Mesothelial cell of epicardium (in vitro differentiated cells): ENCODE data around the gene THUMPD2. TPM values are rescaled to one million over a fixed set of nuclear protein-coding genes. Genes with fewer than 3 reads are reported as not detected.

Experiments used
- DNase-seq, 2 experiments: peaks; one replicate each; pipeline ENCODE4 v3.0.0; 2021; ENCODE audit warnings: low spot score in 2 of 2; ENCODE audit not compliant: unreplicated experiment in 2 of 2
- H3K27ac Mint-ChIP-seq: 2 replicates; pipeline ENCODE4 v1.8.0; 2021; ENCODE audit warnings: mixed read lengths
- H3K27me3 Mint-ChIP-seq: 2 replicates; pipeline ENCODE4 v1.8.0; 2021; ENCODE audit warnings: low read depth, mixed read lengths
- H3K36me3 Mint-ChIP-seq: 2 replicates; pipeline ENCODE4 v1.8.0; 2021; ENCODE audit warnings: mixed read lengths
- H3K4me1 Mint-ChIP-seq: 2 replicates; pipeline ENCODE4 v1.8.0; 2021; ENCODE audit warnings: mixed read lengths
- H3K4me3 Mint-ChIP-seq: 2 replicates; pipeline ENCODE4 v1.8.0; 2021; ENCODE audit warnings: mild to moderate bottlenecking, moderate library complexity, mixed read lengths
- H3K9me3 Mint-ChIP-seq: 2 replicates; pipeline ENCODE4 v1.8.0; 2021; ENCODE audit warnings: mixed read lengths
- CTCF ChIP-seq: fragments of 200-600 bp; sonication (generic); IDR thresholded peaks from one replicate; pipeline ENCODE4 v1.5.0; 2021; ENCODE audit warnings: antibody characterized with exemption; ENCODE audit not compliant: unreplicated experiment
- total RNA-seq: library from RNA; stranded (reverse); gene quantifications from 3 replicates; pipeline ENCODE4 v1.2.1, GENCODE V29; 2021

Gene THUMPD2
- total RNA-seq, 1 donor from 2014 or later = 17.3 TPM

DNA sequence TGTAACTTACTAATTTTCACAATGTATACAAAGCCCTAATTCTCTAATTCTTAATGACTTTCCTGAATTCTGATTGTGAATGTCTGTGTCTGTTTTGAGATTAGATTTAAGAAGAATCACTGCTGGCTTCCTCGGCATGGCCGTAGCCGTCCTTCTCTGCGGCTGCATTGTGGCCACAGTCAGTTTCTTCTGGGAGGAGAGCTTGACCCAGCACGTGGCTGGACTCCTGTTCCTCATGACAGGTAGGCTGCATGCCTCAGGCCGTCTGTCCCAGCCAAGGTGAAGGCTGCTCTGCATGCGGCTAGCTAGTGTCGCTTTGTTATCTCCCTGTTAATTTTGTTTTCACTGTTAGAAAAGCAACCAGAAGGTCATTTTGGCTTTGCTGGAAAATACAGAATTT is 72.1 kb downstream of the THUMPD2 start:
- no peaks in the 10 kb centered on the region for H3K4me1 Mint-ChIP-seq
- no peaks in the 10 kb centered on the region for H3K27me3 Mint-ChIP-seq
- peaks cover 16% of the 10 kb centered on the region for H3K9me3 Mint-ChIP-seq
- no peak for DNase-seq
- H3K27ac Mint-ChIP-seq = no peak overlapping the region
- no peak for TF ChIP-seq CTCF
- H3K4me3 Mint-ChIP-seq = no peak overlapping the region
- H3K36me3 Mint-ChIP-seq = peaks cover 14% of the 10 kb centered on the region

GRCh38 chr2:39706312-39706711 is 72.7 kb downstream of the THUMPD2 start:
- Mint-ChIP-seq H3K9me3 (peaks cover 22% of the 10 kb centered on the region), H3K4me1 (no peaks in the 10 kb centered on the region), H3K27ac (no peak overlapping the region)

DNA sequence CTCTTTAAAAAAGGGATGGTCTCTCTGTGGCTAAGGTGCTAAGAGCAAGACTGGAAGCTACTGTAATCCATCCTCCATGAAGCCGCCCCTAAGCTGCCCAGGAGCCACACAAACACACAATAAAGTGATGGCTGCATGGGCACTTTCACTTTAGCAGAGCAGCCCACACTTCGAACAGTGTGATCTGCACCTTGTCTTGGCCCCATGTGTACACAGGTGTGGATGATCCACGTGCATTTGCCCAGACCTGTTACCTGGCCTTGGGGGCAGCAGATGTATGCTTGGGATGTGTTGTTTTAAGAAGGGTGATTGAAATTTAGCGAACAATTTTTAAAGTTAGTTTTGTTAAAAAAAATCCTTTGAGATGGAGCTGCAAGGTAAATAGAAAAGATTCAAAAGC is 73.4 kb downstream of the THUMPD2 start:
- no peak for TF ChIP-seq CTCF
- Mint-ChIP-seq H3K4me3 (no peak overlapping the region), H3K36me3 (peaks cover 26% of the 10 kb centered on the region), H3K27ac (no peak overlapping the region), H3K4me1 (no peaks in the 10 kb centered on the region), H3K27me3 (no peaks in the 10 kb centered on the region), H3K9me3 (peaks cover 29% of the 10 kb centered on the region)
- DNase-seq = no peak

More at GRCh38 chr2:39706312-39706711, 72.7 kb downstream of the THUMPD2 start:
- no peak for TF ChIP-seq CTCF
- DNase-seq = no peak
- Mint-ChIP-seq H3K4me3 (no peak overlapping the region), H3K27me3 (no peaks in the 10 kb centered on the region), H3K36me3 (peaks cover 20% of the 10 kb centered on the region)

GRCh38 chr2:39704540-39704939 is 74.5 kb downstream of the THUMPD2 start:
- no peaks in the 10 kb centered on the region for H3K4me1 Mint-ChIP-seq
- H3K27me3 Mint-ChIP-seq = no peaks in the 10 kb centered on the region
- peaks cover 35% of the 10 kb centered on the region for H3K9me3 Mint-ChIP-seq
- no peak for TF ChIP-seq CTCF
- no peak for DNase-seq
- H3K4me3 Mint-ChIP-seq = no peak overlapping the region
- H3K27ac Mint-ChIP-seq = no peak overlapping the region
- H3K36me3 Mint-ChIP-seq = peaks cover 31% of the 10 kb centered on the region

- no peak overlapping the region for H3K4me3 Mint-ChIP-seq
- H3K9me3 Mint-ChIP-seq = peaks cover 35% of the 10 kb centered on the region
- no peaks in the 10 kb centered on the region for H3K4me1 Mint-ChIP-seq
- H3K27ac Mint-ChIP-seq = no peak overlapping the region
- no peaks in the 10 kb centered on the region for H3K27me3 Mint-ChIP-seq
- DNase-seq = no peak
- no peak for TF ChIP-seq CTCF
- peaks cover 34% of the 10 kb centered on the region for H3K36me3 Mint-ChIP-seq
These were observed 75.7 kb downstream of the THUMPD2 start for GRCh38 chr2:39703181-39703872.
